GM13977 (cell line): ENCODE measurements around the gene HPRT1.

Experiments
- DNase-seq: peaks from one replicate; pipeline ENCODE4 v3.0.0; 2012; ENCODE audit warnings: low spot score
- in situ Hi-C: fragments of 300-500 bp; cut with MboI; formaldehyde crosslinking; loops from one replicate; pipeline ENCODE4 v1.12.0; 2022; ENCODE audit warnings: low sequenced_read_pairs, low pct_unique_long_range_greater_than_20kb, mixed read lengths, inconsistent platforms; ENCODE audit not compliant: unreplicated experiment
- TF ChIP-seq, protein P1 (sequence below): IDR thresholded peaks from 2 replicates; pipeline ENCODE4 v1.5.1; 2012; ENCODE audit warnings: mild to moderate bottlenecking, control low read depth; ENCODE audit not compliant: insufficient read depth; ENCODE audit errors: extremely low read depth, missing control alignments

HPRT1 gene

DNA sequence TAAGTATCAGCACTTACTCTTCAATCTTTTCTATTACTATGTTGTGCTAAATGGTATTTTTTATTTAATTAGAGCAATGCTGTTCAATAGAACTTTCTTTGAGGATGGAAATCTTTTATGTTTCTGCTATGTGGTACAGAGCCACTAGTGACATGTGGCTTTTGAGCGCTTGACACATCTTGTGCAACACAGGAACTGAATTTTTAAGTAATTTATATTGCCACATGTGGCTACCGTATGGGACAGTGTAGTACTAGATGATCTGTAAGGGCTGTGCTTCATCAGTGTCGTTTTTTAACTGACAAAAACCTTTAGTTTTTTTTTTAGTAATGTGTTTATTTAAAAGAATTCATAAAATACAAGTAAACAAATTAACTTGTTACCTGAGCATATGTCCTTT, 22.4 kb downstream of the HPRT1 start:
- in situ Hi-C loops: no loop called here
- DNase-seq: no peak
- TF ChIP-seq, protein P1, sequence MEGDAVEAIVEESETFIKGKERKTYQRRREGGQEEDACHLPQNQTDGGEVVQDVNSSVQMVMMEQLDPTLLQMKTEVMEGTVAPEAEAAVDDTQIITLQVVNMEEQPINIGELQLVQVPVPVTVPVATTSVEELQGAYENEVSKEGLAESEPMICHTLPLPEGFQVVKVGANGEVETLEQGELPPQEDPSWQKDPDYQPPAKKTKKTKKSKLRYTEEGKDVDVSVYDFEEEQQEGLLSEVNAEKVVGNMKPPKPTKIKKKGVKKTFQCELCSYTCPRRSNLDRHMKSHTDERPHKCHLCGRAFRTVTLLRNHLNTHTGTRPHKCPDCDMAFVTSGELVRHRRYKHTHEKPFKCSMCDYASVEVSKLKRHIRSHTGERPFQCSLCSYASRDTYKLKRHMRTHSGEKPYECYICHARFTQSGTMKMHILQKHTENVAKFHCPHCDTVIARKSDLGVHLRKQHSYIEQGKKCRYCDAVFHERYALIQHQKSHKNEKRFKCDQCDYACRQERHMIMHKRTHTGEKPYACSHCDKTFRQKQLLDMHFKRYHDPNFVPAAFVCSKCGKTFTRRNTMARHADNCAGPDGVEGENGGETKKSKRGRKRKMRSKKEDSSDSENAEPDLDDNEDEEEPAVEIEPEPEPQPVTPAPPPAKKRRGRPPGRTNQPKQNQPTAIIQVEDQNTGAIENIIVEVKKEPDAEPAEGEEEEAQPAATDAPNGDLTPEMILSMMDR: no peak

GRCh38 chrX:134484039-134484438, 24.1 kb downstream of the HPRT1 start:
- no peak for DNase-seq
- TF ChIP-seq, protein P1: peak; percentile 56
- in situ Hi-C loops: no loop called here

- in situ Hi-C loops: loop anchor here (25.0 kb wide), 1 partner anchor 260 kb away; no protein-coding TSS in a partner anchor
- no peak for DNase-seq
- TF ChIP-seq, protein P1: no peak
Measured at GRCh38 chrX:134501941-134502340, 42.0 kb downstream of the HPRT1 start.

DNA sequence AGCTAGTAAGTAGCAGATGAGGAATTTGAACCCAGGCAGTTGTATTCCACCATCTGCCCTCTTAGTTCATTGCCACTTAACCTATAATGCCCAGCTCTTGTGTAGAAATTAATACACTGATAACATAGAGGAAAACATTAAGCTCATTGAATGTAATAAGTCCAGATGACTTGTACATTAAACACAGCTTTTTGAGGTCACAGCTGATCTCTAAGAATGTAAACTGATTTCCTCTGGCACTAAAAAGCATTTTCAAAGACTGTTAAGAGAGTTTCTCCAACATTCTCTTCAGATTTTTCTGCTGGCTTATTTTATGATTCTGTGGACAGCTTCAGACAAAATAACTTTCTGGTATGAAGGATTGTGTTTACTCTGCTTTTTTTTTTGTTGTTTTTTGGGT, 42.7 kb downstream of the HPRT1 start:
- TF ChIP-seq, protein P1: no peak
- no peak for DNase-seq
- in situ Hi-C loops: loop anchor here (25.0 kb wide), 1 partner anchor 260 kb away; no protein-coding TSS in a partner anchor

DNA sequence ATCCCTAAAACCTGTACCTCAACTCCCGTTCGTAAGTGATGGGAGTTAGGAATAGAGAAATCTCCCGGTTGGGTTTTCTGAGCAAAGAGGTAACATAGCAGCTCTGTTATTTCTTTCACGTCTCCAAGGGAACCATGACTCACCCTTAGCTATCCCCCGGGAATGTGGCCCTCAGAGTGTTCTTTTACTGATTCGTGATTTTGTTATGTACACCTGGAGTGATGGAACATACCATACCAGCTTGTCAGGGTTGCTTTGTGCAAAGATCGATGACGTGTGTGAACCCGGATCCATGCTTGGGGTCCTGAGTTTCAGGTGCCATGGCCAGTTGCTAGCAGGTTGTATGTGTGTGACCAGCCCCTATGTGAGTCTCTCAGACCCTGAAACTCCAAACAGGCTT, 52.6 kb downstream of the HPRT1 start:
- TF ChIP-seq, protein P1: no peak
- DNase-seq: no peak
- in situ Hi-C loops: loop anchor here (25.0 kb wide), 1 partner anchor 250 kb away; no protein-coding TSS in a partner anchor

DNA sequence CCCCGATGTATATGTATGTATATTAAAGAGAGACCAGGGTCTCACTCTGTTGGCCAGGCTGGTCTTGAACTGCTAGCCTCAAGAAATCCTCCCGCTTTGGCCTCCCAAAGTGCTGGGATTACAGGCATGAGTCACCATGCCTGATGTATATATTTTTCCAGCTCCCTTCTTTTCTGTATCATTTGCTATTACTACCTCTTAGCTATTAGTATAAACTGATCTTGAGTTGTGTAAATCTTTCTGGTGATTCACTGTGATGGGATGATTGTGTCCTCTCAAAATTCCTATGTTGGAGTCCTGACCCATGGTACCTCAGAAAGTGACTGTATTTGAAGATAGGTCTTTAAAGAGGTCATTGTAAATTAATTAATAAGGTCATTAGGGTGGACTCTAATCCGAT, 53.1 kb downstream of the HPRT1 start:
- TF ChIP-seq, protein P1: no peak
- in situ Hi-C loops: loop anchor here (25.0 kb wide), 1 partner anchor 249 kb away; no protein-coding TSS in a partner anchor

More for the DNA sequence above, 53.1 kb downstream of the HPRT1 start:
- DNase-seq: no peak
